ENCODE measurements around the gene MORN4. TPM values are rescaled to one million over a fixed set of nuclear protein-coding genes. Genes with fewer than 3 reads are reported as not detected.
"Not testable (repeated sequence)": the region's sequence is repeated elsewhere in the genome, so short reads cannot be mapped to it uniquely, and the experiment has no call there.

Gene MORN4
- total RNA-seq, 1 experiment from 2014 or later, result 4.2 TPM

- no peak for DNase-seq (ENCODE audit: low spot score)
These were observed 35.5 kb downstream of the MORN4 start for GRCh38 chr10:97597778-97598177.

GRCh38 chr10:97596101-97597082 lies 36.9 kb downstream of the MORN4 start:
- peak; percentile 82 for DNase-seq (ENCODE audit: low spot score)

DNA sequence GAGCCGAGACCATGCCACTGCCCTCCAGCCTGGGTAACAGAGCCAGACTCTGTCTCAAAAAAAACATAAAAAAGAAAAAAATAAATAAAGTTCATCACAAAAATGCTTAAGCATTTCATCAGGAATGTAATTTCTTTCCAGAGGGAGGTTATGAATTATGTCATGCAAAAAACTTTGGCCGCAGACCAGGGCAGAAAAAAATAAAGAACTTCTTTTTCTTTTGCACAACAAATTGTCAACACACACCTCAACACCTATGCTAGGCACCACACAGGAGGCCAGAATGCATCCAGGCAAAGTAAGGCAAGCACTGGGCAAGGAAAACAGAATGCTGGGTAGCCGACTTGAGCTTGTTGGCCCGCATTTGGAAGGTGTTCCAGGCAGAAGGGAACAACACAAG lies 39.9 kb downstream of the MORN4 start:
- DNase-seq (ENCODE audit: low spot score), result no peak

GRCh38 chr10:97590748-97591495 lies 42.4 kb downstream of the MORN4 start:
- no peak for DNase-seq (ENCODE audit: low spot score)

- no peak for DNase-seq (ENCODE audit: low spot score)
These were observed 43.1 kb downstream of the MORN4 start for GRCh38 chr10:97590082-97590747.

- DNase-seq (ENCODE audit: low spot score), result no peak
These were observed 43.8 kb downstream of the MORN4 start, which contains the start of gene C10orf62 for GRCh38 chr10:97589479-97589878. Gene C10orf62, plus strand, starts transcription at chr10:97589721. Its CDS starts 177 bp downstream, at chr10:97589898.

DNA sequence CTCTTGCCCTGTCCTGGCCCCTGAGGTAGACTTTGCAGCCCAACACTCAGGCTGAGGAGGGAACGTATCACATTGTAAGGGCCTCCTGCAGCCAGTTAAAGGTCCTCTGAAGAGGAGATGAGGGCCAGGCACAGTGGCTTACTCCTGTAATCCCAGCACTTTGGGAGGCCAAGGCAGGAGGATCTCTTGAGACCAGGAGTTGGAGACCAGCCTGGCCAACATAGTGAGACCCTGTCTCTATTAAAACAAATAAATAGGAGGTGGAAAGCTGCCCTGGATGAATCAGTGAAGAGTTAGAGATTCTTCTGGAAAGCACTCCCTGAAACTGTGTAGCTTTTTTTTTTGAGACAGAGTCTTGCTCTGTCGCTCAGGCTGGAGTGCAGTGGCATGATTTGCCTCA lies 46.1 kb downstream of the MORN4 start:
- DNase-seq (ENCODE audit: low spot score), result no peak

GRCh38 chr10:97585439-97585811 lies 47.9 kb downstream of the MORN4 start:
- DNase-seq (ENCODE audit: low spot score), result no peak

GRCh38 chr10:97584798-97585438 lies 48.4 kb downstream of the MORN4 start:
- DNase-seq (ENCODE audit: low spot score), result no peak

- peak; percentile 86 for DNase-seq (ENCODE audit: low spot score)
These were observed 49.1 kb downstream of the MORN4 start, which contains the start of gene HOGA1 for GRCh38 chr10:97584060-97584797. Gene HOGA1, plus strand, starts transcription at chr10:97584389. Its CDS starts 315 bp downstream, at chr10:97584704.

GRCh38 chr10:97583476-97583875 lies 49.8 kb downstream of the MORN4 start:
- no peak for DNase-seq (ENCODE audit: low spot score)

DNA sequence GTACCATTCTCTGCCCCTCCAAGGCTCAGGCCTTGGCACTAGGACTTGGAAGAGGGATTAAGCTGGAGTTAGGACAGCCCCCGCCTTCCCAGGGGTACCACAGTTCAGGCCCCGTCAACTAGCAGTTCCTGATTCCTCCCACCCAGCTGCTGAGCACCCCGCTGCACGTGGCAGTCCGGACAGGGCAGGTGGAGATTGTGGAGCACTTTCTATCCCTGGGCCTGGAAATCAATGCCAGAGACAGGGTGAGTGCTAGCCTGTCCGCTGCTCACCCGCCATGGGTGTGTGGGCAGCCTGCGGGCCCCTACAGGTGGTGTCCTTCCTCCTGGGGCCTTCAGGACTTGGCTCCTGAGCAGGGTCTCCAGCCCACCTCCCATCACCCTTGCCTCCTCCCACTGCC lies 51.1 kb downstream of the MORN4 start:
- DNase-seq (ENCODE audit: low spot score), result no peak

GRCh38 chr10:97580421-97581367 lies 52.6 kb downstream of the MORN4 start:
- DNase-seq (ENCODE audit: low spot score), result no peak

- no peak for DNase-seq (ENCODE audit: low spot score)
These were observed 55.0 kb downstream of the MORN4 start for GRCh38 chr10:97578171-97578844.

DNA sequence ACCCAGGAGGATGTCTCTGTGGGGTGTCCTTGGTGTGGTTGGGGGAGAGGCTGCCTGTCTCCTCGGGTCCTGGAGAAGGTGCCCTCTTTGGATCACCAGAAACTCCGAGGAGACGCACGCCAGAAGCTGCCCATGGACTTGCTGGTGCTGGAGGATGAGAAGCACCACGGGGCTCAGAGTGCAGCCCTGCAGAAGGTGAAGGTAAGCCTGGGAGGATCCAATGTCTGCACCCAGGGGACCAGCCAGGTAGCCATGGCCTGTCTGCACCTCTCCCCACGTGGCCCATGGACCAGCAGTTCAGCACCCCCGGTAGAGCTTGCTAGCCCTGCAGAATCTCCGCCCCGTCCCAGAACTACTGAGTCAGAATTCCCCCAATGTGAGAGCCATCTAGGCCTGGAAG lies 55.6 kb downstream of the MORN4 start:
- DNase-seq (ENCODE audit: low spot score), result no peak

DNA sequence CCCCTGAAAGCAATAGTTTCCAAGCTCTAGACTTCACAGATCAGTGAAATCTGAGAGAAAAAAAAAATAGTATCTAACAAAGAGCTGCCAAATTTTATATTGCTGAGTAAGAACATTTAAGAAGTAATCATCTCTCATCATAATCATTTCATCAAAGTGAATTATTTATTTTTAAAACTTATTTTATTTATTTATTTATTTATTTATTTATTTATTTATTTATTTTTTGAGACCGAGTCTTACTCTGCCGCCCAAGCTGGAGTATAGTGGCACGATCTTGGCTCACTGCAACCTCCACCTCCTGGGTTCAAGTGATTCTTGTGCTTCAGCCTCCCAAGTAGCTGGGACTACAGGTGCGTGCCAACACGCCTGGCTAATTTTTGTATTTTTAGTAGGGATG lies 56.8 kb downstream of the MORN4 start:
- not testable (repeated sequence) for DNase-seq (ENCODE audit: low spot score)

DNA sequence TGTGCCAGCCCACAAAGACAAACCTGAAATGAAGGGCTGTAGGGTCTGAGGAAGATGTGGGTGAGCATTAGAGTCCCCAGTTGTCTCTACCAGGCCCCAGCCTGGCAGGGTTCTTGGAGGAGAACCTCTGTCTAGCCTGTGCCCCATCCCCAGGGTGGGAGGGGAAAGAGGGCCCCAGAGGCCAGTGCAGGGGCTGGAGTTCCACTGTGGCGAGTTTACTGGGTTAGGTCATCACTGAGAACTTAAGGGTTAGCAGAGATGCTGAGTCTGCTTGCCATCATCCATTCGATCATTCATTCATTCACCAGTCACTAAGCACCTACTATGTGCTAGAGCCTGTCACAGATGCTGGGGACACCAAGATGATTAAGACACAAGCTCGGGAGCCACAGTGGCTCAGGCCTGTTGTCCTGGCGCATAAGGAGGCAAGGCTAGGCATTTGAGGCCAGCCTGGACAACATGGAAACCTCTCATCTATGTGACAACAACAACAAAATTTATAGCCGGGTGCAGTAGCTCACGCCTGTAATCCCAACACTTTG lies 58.1 kb downstream of the MORN4 start:
- no peak for DNase-seq (ENCODE audit: low spot score)

DNA sequence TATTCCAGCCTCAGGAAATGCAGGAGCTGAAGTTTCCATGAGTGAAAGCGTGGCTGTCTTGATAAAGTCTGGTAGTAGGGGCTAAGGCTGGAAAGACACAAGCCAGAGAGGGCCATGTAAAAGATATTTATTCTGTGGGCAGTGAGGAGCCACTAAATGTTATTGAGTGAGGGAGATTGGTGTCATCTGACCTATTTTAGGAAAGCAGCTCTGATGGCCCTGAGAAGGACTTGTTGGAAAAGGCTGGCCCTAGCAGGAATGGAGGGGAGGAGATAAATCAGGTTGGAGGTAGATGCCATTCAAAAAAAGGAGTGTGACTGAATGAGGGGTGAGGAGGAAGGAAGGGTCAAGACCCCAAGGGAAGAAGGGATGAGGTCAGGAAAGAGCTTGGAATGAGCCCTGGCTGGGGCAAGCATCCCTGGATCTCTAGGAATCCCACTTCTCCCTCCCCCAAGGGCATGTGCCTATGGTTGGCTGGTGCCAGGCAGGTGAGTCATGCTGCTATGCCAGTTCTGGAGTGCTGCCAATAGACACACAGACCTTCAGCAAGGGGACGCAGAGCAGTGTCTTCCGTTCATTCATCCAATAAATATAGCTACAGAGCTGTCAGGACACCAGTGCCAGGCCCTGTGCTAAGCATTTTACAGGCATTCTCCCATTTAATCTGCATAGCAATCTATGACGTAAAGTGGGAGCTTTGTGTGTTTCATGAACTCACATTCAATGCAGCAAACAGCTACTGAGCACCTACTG lies 58.8 kb downstream of the MORN4 start:
- DNase-seq (ENCODE audit: low spot score), result peak; percentile 97
